22Rv1 (cell line): ENCODE data around the gene PPM1H.

Source experiments
- CTCF ChIP-seq: fragments of 450-650 bp; IDR thresholded peaks from 2 replicates; pipeline ENCODE4 v1.5.1; 2017; ENCODE audit warnings: mild to moderate bottlenecking
- ZFX ChIP-seq: fragments of 450-650 bp; IDR thresholded peaks from 2 replicates; pipeline ENCODE4 v1.6.1; 2017; ENCODE audit warnings: antibody characterized with exemption, borderline replicate concordance

- no peak for TF ChIP-seq CTCF
- no peak for TF ChIP-seq ZFX
These were observed 203.7 kb downstream of the PPM1H start for GRCh38 chr12:62731055-62731820.
